T-cell (primary cell): ENCODE measurements around the gene CNTNAP2. TPM values are rescaled to one million over a fixed set of nuclear protein-coding genes. Genes with fewer than 3 reads are reported as not detected.

Experiments used
- ATAC-seq, 4 experiments: fragments of 200-7000 bp in 3 of 4; fragments of 150-1000 bp in 1 of 4; cut with Tn5 transposase; replicated peaks in 1 of 4; 1 replicate in 3 of 4; 2 replicates in 1 of 4; pipeline ENCODE4 v1.10.0; 2021; ENCODE audit warnings: moderate library complexity in 3 of 4, mild to moderate bottlenecking in 2 of 4, moderate number of reproducible peaks in 1 of 4
- CTCF ChIA-PET, 2 donors: fragments of 300-600 bp; sonication (Branson Sonifier 250); formaldehyde crosslinking; loops; one replicate each; lab custom pipeline; 2022; ENCODE audit warnings: antibody characterized with exemption in 2 of 2; lab: Charles Lee
- POLR2A ChIA-PET, 2 donors: fragments of 300-600 bp; sonication (Branson Sonifier 250); formaldehyde crosslinking; loops; one replicate each; lab custom pipeline; 2022; ENCODE audit warnings: antibody characterized with exemption in 2 of 2; lab: Charles Lee
- DNase-seq, 35 experiments: peaks; one replicate each; pipeline versions ENCODE4 v3.0.0 to v3.0.0-alpha.2; 2013 to 2023
- H3K27ac ChIP-seq: one replicate; pipeline ENCODE4 v1.5.1; 2013; ENCODE audit warnings: low read length
- H3K27me3 ChIP-seq, 2 experiments: replicated peaks in 1 of 2; 1 replicate in 1 of 2; 2 replicates in 1 of 2; pipeline versions ENCODE4 v1.6.1 to v1.7.0; 2013; ENCODE audit warnings: low read length in 1 of 2, mixed read lengths in 1 of 2; ENCODE audit not compliant: control insufficient read depth in 2 of 2, insufficient read depth in 2 of 2; ENCODE audit errors: extremely low read depth in 1 of 2
- H3K36me3 ChIP-seq, 2 donors: 1 replicate in 1 of 2; 2 replicates in 1 of 2; pipeline versions ENCODE4 v1.6.1 to v1.7.0; 2013; ENCODE audit warnings: low read length in 1 of 2; ENCODE audit not compliant: control insufficient read depth in 2 of 2, insufficient read depth in 1 of 2; ENCODE audit errors: extremely low read depth in 1 of 2
- H3K4me1 ChIP-seq, 2 experiments: 1 replicate in 1 of 2; 2 replicates in 1 of 2; pipeline versions ENCODE4 v1.6.1 to v1.7.0; 2013; ENCODE audit warnings: low read length in 2 of 2, mixed read lengths in 1 of 2; ENCODE audit not compliant: insufficient read depth in 2 of 2, control insufficient read depth in 1 of 2; ENCODE audit errors: extremely low read depth in 1 of 2
- H3K4me3 ChIP-seq, 2 donors: 1 replicate in 1 of 2; 2 replicates in 1 of 2; pipeline versions ENCODE4 v1.5.1 to v1.7.0; 2013; ENCODE audit warnings: mild to moderate bottlenecking in 2 of 2, low read length in 1 of 2, moderate library complexity in 1 of 2; ENCODE audit not compliant: control insufficient read depth in 1 of 2; ENCODE audit errors: extremely low read depth in 1 of 2
- H3K9me3 ChIP-seq: 2 replicates; pipeline ENCODE4 v1.7.0; 2013
- H3K27ac Mint-ChIP-seq, 2 donors: one replicate each; pipeline ENCODE4 v1.8.0; 2020 to 2021; ENCODE audit warnings: mild to moderate bottlenecking in 2 of 2, mixed read lengths in 2 of 2
- H3K27me3 Mint-ChIP-seq, 2 donors: one replicate each; pipeline ENCODE4 v1.8.0; 2021 to 2022; ENCODE audit warnings: mixed read lengths in 2 of 2
- H3K36me3 Mint-ChIP-seq: one replicate; pipeline ENCODE4 v1.8.0; 2021; ENCODE audit warnings: mixed read lengths
- H3K4me1 Mint-ChIP-seq, 3 donors: one replicate each; pipeline ENCODE4 v1.8.0; 2020 to 2022; ENCODE audit warnings: mixed read lengths in 3 of 3, mild to moderate bottlenecking in 1 of 3
- H3K4me3 Mint-ChIP-seq, 3 donors: one replicate each; pipeline ENCODE4 v1.8.0; 2020 to 2022; ENCODE audit warnings: mild to moderate bottlenecking in 3 of 3, mixed read lengths in 3 of 3, moderate library complexity in 3 of 3
- H3K9me3 Mint-ChIP-seq, 3 donors: one replicate each; pipeline ENCODE4 v1.8.0; 2020 to 2022; ENCODE audit warnings: mixed read lengths in 3 of 3
- WGBS: methylation state at CpG from one replicate; pipeline ENCODE4 v1.1.5; 2013; ENCODE audit warnings: missing lambda C conversion rate; ENCODE audit not compliant: insufficient coverage; 5-methylcytosine and 5-hydroxymethylcytosine counted together
- total RNA-seq, 35 experiments: library from RNA in 6 of 35; stranded (reverse) in 6 of 35; fragments of 120-200 nt in 1 of 35; gene quantifications; one replicate each; pipeline versions ENCODE4 v1.2.1 to v1.2.4 and lab custom pipeline; 2013 to 2026

CNTNAP2 gene
- total RNA-seq, 5 donors from 2014 or later (not counting 1 experiment from before 2014, with no cell fraction given): 0.15 to 0.72 (median 0.21) TPM

DNA sequence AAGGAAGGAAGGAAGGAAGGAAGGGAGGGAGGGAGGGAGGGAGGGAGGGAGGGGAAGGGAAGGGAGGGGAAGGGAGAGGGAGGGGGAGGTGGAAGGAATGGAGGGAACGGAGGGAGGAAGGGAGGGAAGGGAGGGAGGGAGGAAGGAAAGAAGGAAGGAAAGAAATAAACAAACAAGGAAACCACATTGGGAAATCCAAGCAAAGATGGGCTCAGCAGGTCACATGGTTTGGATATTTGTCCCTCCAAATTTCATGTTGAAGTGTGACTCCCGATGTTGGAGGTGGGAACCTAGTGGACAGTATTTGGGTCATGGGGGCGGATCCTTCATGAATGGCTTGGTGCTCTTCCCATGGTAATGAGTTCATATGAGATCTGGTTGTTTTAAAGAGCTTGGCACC, 2019.4 kb downstream of the CNTNAP2 start:
- 100% methylated on average over 2 of the region's 3 CpGs for WGBS

DNA sequence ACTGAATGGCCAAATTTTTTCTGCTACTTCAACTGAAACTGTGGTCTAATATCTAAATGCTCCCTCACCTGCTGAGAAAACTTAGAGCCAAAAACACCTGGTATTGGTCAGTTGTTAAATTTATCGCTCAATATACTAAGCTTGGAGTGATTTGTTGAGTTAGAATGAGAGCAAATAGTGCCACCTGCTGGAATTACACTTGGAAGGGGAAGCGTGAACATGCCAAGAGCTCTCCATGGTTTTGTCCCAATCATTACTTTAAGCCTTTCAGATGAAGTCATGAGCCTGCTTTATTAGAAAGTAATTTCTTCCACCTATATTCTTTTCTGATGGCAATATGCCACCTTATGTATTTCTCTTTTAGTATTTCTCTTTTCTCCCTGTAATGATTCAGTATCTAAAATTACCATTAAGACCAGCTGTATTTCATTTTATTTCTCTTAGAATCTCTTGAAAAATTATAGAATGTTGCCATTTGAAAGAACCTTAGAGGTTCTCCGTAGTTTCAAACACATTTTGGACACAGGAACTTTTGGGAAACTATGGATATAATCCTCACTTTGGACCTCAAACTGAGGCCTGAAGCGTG, 2026.2 kb downstream of the CNTNAP2 start:
- no CpG with 5 or more reads among the region's 4 CpGs for WGBS
- CTCF ChIA-PET: interaction anchor here in 1 of 2 donors (0.6 to 0.7 kb wide), 2 partner anchors 81 to 842 kb away, joined by 3 to 4 read pairs; no protein-coding TSS in a partner anchor

More for the DNA sequence above, 2019.4 kb downstream of the CNTNAP2 start:
- POLR2A ChIA-PET: no interaction called here
- no peak overlapping the region for H3K4me3 Mint-ChIP-seq
- H3K9me3 Mint-ChIP-seq: peaks cover 0 to 6% (median 0%) of the 10 kb centered on the region in 3 donors
- Histone ChIP-seq H3K4me3 (no peak overlapping the region), H3K36me3 (no peaks in the 10 kb centered on the region), H3K9me3 (no peaks in the 10 kb centered on the region), H3K27ac (no peak overlapping the region), H3K4me1 (no peaks in the 10 kb centered on the region), H3K27me3 (peaks cover 0 to 4% of the 10 kb centered on the region in 2 experiments)
- no peak for ATAC-seq
- no peaks in the 10 kb centered on the region for H3K27me3 Mint-ChIP-seq
- H3K27ac Mint-ChIP-seq: no peak overlapping the region
- CTCF ChIA-PET: no interaction called here
- no peak for DNase-seq
- no peaks in the 10 kb centered on the region for H3K36me3 Mint-ChIP-seq
- no peaks in the 10 kb centered on the region for H3K4me1 Mint-ChIP-seq

DNA sequence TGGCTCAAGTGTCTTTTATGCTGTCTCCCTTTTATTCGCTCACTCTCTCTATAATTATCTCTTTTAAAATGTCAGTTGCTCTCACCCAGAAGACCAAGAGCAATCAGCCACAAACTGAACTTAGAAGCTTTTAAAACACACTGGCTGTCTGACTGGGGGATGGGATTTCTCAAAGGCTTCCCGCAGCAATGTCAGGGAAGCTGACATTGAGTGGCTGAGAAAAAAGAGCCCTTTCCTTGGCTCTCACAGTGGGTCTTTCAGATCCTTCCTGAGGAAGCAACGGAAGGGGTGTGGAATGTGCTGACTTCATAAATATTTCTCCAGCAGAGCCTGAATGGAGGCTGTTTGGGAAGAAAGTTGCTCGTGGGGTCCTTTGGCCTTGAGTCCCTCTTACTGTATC, 2028.2 kb downstream of the CNTNAP2 start:
- Mint-ChIP-seq H3K36me3 (no peaks in the 10 kb centered on the region), H3K9me3 (peaks cover 0 to 5% (median 0%) of the 10 kb centered on the region in 3 donors), H3K27ac (no peak overlapping the region), H3K27me3 (peaks cover 9 to 14% of the 10 kb centered on the region in 2 donors), H3K4me1 (no peaks in the 10 kb centered on the region), H3K4me3 (no peak overlapping the region)
- Histone ChIP-seq H3K4me1 (no peaks in the 10 kb centered on the region), H3K27ac (no peak overlapping the region), H3K4me3 (no peak overlapping the region), H3K36me3 (no peaks in the 10 kb centered on the region), H3K27me3 (peaks cover 0 to 7% of the 10 kb centered on the region in 2 experiments), H3K9me3 (no peaks in the 10 kb centered on the region)
- DNase-seq (no peak), ATAC-seq (no peak)
- ChIA-PET POLR2A (no interaction called here), CTCF (no interaction called here)
- WGBS: 43% methylated on average over 1 of the region's 4 CpGs

More for the DNA sequence above, 2026.2 kb downstream of the CNTNAP2 start:
- Histone ChIP-seq H3K4me1 (no peaks in the 10 kb centered on the region), H3K36me3 (no peaks in the 10 kb centered on the region), H3K27ac (no peak overlapping the region), H3K27me3 (peaks cover 0 to 5% of the 10 kb centered on the region in 2 experiments), H3K9me3 (no peaks in the 10 kb centered on the region), H3K4me3 (no peak overlapping the region)
- DNase-seq (peak in 1 of 35 experiments; percentile 0), ATAC-seq (no peak)
- Mint-ChIP-seq H3K4me3 (no peak overlapping the region), H3K27me3 (peaks cover 8 to 9% of the 10 kb centered on the region in 2 donors), H3K4me1 (no peaks in the 10 kb centered on the region), H3K27ac (no peak overlapping the region), H3K9me3 (no peaks in the 10 kb centered on the region), H3K36me3 (no peaks in the 10 kb centered on the region)
- POLR2A ChIA-PET: no interaction called here

DNA sequence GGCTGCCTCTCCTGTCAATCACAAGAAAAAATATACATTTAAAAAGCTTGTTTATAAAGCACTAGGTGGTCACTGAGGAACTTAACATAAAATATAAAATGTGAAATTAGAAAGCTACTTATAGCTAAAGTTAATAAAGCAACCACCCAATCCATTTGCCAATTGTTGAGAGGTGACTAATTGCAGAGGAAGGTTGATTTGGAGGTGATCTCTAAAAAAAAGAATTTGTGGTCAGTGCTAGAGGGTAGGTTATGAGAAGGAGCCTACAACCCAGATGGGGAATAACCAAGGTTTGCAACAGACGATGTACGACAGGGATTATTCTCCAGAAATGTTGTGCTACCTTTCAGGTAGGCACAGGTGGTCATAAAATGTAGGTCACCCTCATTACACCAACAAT, 2029.7 kb downstream of the CNTNAP2 start:
- no peaks in the 10 kb centered on the region for H3K4me1 ChIP-seq

DNA sequence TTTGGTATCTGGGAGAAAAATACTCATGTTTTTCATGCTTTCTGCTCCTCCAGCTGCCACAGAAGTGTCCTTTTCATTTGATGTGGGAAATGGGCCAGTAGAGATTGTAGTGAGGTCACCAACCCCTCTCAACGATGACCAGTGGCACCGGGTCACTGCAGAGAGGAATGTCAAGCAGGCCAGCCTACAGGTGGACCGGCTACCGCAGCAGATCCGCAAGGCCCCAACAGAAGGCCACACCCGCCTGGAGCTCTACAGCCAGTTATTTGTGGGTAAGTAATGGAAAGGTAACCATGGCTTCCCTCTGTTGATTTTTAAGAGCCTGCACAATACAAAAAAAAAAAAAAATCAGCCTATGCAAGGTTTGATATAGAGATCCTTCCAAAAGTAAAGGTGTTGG, 2030.8 kb downstream of the CNTNAP2 start:
- 100% methylated on average over 2 of the region's 6 CpGs for WGBS
- no peak for ATAC-seq
- DNase-seq: no peak

More for the DNA sequence above, 2029.7 kb downstream of the CNTNAP2 start:
- no peak overlapping the region for H3K27ac Mint-ChIP-seq
- H3K9me3 Mint-ChIP-seq: peaks cover 0 to 5% (median 0%) of the 10 kb centered on the region in 3 donors
- no peak overlapping the region for H3K27ac ChIP-seq
- H3K9me3 ChIP-seq: no peaks in the 10 kb centered on the region
- no peak overlapping the region for H3K4me3 Mint-ChIP-seq
- peaks cover 10 to 13% of the 10 kb centered on the region in 2 donors for H3K27me3 Mint-ChIP-seq
- no peaks in the 10 kb centered on the region for H3K36me3 Mint-ChIP-seq
- H3K27me3 ChIP-seq: peaks cover 0 to 7% of the 10 kb centered on the region in 2 experiments
- no peak for ATAC-seq
- no peaks in the 10 kb centered on the region for H3K36me3 ChIP-seq
- POLR2A ChIA-PET: interaction anchor here in 1 of 2 donors (0.5 kb wide), 1 partner anchor 49 kb away, joined by 4 read pairs; no protein-coding TSS in a partner anchor
- WGBS: 40% methylated on average over 1 of the region's 2 CpGs
- CTCF ChIA-PET: no interaction called here
- no peak overlapping the region for H3K4me3 ChIP-seq
- DNase-seq: no peak
- no peaks in the 10 kb centered on the region for H3K4me1 Mint-ChIP-seq

DNA sequence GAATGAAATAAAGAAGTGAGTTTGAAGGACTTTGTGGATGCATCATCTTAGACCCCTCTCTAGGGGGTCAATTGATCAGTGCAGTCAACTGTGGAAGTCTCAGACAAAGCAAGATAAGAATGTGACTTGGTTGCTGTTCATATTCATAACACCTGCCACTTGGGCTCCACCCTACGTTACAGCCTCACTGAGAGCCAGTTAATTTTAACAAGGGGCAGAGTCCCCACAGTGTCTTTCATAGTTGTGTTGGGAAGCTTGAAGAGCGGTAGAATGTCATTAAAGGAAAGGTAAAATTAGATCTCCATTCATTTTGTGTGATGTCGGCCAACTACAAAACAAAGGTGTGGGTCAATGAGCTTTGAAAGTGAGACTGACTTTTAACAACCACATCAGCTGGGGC, 2031.9 kb downstream of the CNTNAP2 start:
- H3K36me3 ChIP-seq: no peaks in the 10 kb centered on the region
- peaks cover 0 to 7% of the 10 kb centered on the region in 2 experiments for H3K27me3 ChIP-seq
- H3K9me3 ChIP-seq: no peaks in the 10 kb centered on the region
- ChIA-PET POLR2A (no interaction called here), CTCF (no interaction called here)
- DNase-seq (no peak), ATAC-seq (no peak)
- Mint-ChIP-seq H3K4me1 (no peaks in the 10 kb centered on the region), H3K27ac (no peak overlapping the region), H3K4me3 (no peak overlapping the region), H3K9me3 (peaks cover 0 to 5% (median 0%) of the 10 kb centered on the region in 3 donors), H3K27me3 (peaks cover 8% of the 10 kb centered on the region in 2 donors), H3K36me3 (no peaks in the 10 kb centered on the region)
- H3K4me3 ChIP-seq: no peak overlapping the region
- H3K4me1 ChIP-seq: no peaks in the 10 kb centered on the region
- no peak overlapping the region for H3K27ac ChIP-seq
- no CpG with 5 or more reads among the region's 3 CpGs for WGBS

More for the DNA sequence above, 2030.8 kb downstream of the CNTNAP2 start:
- Histone ChIP-seq H3K4me3 (no peak overlapping the region), H3K27me3 (peaks cover 0 to 7% of the 10 kb centered on the region in 2 experiments), H3K9me3 (no peaks in the 10 kb centered on the region), H3K36me3 (no peaks in the 10 kb centered on the region), H3K4me1 (no peaks in the 10 kb centered on the region), H3K27ac (no peak overlapping the region)
- Mint-ChIP-seq H3K36me3 (no peaks in the 10 kb centered on the region), H3K27ac (no peak overlapping the region), H3K4me3 (no peak overlapping the region), H3K4me1 (no peaks in the 10 kb centered on the region), H3K27me3 (peaks cover 8 to 10% of the 10 kb centered on the region in 2 donors), H3K9me3 (peaks cover 0 to 5% (median 0%) of the 10 kb centered on the region in 3 donors)
- ChIA-PET POLR2A (no interaction called here), CTCF (interaction anchor here in 1 of 2 donors (0.5 kb wide), 1 partner anchor 10 kb away, joined by 4 read pairs; no protein-coding TSS in a partner anchor)
